GM21717 (cell line): ENCODE data around the gene ADPRH.
"Not testable (repeated sequence)": the region's sequence is repeated elsewhere in the genome, so short reads cannot be mapped to it uniquely, and the experiment has no call there.

Experiments used
- ATAC-seq: cut with Tn5 transposase; IDR thresholded peaks from one replicate; pipeline ENCODE4 v1.9.1; 2021; ENCODE audit warnings: mild to moderate bottlenecking, moderate library complexity; ENCODE audit not compliant: unreplicated experiment

ADPRH gene

DNA sequence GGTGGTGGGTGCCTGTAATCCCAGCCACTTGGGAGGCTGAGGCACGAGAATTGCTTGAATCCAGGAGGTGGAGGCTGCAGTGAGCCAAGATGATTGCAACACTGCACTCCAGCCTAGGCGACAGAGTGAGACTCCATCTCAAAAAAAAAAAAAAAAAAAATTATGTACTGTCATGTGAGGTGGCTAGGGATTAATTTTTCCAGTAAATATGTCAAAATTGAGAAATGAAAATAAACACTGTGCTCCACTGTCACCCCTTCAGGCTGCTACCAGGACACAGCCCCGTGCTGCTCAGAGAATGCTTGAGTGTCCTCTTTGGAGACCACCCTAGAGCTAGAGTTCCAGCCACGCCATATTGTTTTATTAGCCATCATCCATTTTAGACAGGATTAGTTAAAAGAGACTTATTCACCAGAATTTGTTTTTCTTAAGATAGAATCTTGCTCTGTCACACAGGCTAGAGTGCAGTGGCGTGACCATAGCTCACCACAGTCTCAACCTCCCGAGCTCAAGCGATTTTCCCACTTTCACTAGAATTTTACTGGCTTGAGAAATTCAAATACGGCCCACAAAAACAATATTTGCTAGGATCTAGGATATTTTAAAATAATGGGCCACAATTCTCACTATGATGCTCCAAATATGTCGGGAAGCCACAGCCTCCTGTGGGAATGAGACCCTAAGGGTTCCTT, 20.5 kb upstream of the ADPRH start:
- no peak for ATAC-seq

DNA sequence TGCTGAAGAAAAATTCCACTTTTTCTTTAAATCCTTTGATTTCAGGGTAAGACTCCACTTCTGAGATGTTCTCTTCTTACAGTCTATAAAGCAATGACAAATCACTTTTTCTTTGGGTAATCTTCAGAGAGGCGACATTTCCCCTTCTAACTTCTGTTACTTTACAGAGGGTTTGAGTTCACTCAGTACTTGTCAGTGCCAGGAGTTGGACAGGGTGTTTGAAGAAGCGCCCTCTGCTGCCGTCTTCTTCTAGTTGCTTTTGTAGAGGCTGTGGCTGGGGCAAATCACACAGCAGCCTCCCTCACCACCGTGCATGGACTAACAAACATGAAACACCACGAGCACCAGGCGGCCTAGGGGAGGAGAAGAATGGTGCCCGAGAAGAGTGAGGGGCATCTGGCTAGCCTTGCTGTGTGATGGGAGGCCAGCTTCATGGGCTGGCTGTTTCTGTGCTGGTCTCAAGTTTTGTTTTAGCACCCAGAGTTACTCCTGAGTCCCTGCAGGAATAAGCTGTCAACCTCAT, 19.8 kb upstream of the ADPRH start, which contains the start of gene CD80:
Gene CD80 (minus strand): TSS at position 174 of the 523 bp plus-strand sequence. CDS start 1,886 bp downstream, outside the sequence.
- peak; percentile 45 for ATAC-seq

DNA sequence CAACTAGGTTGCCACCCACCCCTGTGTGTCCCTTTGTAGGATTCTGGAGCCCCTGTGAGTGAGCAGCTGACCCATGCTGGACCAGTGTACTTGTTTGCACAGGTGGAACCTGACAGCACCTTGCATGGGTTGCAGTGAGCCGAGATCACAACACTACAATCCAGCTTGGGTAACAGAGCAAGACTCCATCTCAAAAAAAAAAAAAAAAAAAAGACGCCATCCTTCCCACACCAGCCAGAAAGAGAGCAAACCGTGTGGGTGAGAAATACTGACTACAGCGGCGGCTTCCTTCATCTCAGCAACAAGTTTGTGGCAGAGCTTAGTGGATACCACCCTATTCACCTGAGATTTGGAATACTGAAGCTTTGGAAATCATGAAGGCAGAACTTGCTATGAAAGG, 19.1 kb upstream of the ADPRH start:
- ATAC-seq, result no peak

DNA sequence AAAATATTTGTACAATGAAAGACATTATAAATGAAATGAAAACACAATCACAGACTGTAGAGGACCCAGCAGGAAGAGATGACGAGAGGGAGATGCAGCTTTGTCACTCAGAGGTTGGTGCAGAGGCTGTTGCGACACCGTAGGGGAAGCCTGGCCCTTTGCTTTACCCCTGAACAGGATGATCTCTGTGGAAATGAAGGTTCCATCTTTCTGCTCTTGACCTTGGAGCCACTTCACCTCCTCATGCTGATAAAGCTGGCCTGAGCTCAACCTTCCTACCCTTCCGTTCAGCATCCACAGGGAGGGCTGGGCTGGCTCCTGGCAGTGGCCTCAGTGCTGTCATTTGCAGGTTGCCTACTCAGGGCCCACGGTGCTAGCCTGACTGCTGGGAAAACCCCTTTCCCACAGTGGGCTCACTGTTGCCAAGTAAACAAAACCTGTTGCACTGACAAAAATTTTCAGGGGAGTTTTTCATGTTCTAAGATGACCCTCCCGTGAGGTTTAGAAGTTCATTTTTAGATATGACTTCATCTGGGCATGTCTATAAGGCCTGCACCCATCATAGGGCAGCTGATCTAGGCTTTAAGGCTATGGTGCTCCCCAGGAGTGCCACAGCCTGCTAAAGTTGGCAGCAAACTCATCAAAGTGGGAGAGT, 16.9 kb upstream of the ADPRH start:
- peak; percentile 78 for ATAC-seq

DNA sequence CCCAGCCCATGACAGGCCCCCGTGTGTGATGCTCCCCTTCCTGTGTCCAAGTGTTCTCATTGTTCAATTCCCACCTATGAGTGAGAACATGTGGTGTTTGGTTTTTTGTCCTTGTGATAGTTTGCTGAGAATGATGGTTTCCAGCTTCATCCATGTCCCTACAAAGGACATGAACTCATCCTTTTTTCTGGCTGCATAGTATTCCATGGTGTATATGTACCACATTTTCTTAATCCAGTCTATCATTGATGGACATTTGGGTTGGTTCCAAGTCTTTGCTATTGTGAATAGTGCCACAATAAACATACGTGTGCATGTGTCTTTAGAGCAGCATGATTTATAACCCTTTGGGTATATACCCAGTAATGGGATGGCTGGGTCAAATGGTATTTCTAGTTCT, 16.0 kb upstream of the ADPRH start:
- ATAC-seq, result not testable (repeated sequence)

DNA sequence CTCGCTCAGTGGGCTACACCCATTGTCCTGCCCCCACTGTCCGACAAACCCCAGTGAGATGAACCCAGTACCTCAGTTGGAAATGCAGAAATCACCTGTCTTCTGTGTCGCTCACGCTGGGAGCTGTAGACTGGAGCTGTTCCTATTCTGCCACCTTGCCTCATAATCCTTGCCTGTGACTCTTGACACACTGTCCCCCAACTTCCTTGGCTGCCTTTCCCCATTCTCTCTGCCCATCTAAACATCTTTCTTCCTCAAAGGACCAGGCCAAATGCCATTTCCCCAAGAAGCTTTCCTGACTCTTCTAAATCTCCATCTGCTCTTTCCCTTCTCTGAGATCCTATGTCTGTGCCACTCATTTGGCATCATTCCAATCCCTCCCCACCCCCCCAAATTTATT, 10.1 kb upstream of the ADPRH start:
- ATAC-seq, result no peak

DNA sequence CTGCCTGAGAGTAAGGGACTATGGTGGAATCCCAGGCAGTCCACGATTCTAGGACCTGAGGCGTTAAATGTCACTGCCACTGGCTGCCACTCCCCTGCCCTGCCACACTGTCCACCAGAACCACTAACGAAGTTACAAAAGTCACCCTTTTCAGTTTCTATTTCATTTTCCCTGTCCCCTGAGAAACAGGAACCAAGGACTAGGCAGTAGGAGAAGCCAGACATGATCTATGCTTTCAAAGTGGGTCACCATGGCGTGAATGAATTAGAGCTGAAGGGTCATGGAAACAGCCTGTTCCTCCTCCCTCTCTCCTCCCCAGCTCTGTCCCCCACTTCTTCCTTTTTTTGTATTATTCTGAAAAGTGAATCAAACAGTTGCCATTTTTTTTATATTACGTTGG, 9.1 kb upstream of the ADPRH start:
- ATAC-seq, result peak; percentile 59

DNA sequence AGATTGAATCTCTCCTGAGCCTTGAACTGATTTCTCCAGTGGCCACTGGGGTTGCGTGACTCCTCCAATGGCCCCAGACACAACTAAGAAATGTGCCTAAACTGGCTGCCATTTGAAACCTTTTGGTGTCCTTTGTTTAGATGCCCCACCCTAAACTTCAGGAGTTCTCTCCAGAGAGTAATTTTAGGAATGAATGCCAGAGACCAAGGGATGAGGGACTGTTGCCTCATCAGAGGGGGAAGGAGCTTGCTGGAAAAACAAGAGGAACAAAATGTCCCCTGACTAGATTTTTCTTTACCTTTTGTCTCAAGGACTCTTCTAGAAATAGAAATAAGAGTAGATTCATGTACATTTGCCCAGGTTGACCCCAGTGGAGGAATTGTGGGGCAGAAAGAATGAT, 8.1 kb upstream of the ADPRH start:
- no peak for ATAC-seq

DNA sequence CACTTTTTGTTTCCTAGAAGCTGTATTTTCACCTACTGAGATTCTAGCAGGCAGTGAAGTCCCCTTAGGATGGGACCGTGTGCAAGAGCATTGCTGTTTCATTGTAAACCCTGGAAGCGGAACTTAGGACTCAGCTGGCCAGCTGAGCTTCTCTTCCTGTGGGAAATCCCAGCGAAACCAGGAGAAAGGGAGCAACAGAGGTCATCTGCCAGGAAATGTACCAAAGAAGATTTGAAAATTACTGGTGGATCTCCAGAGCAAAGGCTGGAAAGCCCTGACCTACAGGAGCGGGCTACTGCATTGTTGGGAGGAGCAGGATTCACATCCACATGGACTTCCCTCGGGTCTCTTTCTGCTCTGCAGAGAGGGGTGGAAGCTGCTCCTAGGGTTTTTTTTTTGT, 7.6 kb upstream of the ADPRH start:
- no peak for ATAC-seq

DNA sequence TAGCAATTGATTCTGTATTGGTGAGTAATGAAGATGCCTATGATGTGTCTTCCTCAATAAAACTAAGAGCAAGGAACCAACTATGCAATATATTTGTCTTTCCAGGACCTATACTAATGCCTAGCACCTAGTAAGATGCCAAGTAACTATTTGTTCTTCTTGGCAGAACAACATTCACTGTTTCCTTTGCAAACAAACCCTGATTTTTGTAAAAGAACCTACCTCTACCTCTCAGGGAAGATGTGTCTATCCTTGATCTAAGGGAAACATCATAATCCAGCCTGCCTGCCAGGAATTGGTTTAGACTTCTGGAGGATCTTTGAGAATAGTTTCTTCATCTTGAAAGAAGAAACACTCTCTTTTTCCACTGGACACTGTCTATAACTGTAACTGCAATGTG, 3.8 kb upstream of the ADPRH start:
- no peak for ATAC-seq

DNA sequence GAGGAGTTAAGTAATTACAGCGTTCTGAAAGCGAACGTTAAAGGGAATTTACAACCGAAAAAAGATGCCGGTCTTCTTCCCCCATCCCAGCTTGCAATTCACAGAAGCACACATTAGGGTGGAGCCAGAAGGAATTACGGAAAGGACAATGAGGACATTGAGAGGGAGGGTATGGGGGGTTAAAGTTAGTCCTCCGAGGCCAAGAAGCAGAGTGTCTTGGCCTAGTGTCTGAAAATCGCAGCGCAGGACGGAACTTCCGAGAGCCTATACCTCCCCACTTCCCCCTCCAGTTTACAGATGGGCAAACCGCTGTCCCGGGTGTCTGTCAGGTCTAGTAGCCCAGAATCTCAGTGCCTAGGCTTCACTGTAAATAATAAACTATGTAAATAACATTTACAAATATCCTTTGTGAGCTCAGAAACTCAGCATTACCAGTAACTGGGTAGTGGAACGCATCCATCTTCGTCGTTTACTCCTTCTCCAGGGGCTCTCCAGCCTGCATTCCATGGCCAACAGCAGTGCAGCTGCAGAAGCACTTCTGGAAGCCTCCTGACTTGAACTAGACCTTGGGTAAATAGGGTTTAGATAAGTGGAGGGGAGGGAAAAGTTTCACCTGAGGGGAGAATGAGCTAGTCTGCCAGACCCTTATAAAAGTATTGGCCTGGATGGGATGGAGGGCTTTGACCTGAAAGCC, 922 bp downstream of the ADPRH start:
- peak; percentile 59 for ATAC-seq

DNA sequence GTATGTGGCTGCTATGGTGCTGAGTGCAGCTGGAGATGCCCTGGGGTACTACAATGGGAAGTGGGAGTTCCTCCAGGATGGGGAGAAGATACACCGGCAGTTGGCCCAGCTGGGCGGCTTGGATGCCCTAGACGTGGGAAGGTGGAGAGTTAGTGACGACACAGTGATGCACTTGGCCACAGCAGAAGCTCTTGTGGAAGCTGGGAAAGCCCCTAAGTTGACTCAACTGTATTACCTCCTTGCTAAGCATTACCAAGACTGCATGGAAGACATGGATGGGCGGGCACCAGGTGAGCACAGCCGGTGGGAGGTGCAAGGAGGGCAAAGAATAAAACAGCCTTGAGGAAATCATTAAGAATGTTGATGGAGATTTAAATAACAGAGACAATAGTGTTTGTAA, 2.9 kb downstream of the ADPRH start:
- peak; percentile 54 for ATAC-seq

DNA sequence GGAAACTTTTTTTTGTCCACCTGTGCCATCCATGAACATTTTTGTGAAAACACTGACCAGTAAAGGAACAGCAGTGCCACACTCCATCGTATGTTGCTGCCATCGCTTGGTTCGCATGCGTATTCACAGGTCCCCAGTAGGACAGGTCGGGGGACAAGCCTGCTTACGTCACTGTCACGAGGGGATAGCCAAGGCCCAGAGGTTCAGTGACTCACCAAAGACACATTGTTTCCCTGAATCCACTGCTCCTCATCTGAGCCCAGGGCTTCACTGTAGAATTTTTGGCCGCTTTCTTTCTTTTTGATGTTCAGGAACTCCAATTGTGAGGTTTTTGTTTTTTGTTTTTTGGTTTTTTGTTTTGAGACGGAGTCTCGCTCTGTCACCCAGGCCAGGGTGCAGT, 5.9 kb downstream of the ADPRH start:
- no peak for ATAC-seq

DNA sequence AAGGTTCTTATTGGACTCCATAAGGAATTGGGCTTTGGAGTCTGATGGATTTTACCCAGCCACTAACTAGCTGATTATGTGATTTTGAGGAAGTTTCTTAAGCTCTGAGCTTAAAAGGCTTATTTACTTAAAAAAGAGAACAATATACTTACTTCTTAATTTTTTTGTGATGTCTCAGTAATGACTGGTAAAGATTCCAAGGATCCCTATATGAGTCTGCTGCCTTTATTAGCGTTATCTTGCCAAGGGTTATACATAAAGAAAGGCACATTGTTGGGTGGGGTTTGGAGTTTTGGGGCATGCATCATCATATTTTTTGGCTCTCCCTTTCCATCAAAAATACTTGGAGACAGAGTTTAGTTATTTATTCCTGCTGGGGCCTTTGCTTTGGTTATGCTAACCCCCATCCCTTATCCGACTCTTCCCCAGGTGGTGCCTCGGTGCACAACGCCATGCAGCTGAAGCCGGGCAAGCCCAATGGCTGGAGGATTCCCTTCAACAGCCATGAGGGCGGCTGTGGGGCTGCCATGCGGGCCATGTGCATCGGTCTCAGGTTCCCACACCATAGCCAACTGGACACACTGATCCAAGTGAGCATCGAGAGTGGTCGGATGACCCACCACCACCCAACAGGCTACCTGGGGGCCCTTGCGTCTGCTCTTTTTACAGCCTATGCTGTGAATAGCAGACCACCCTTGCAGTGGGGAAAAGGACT, 6.7 kb downstream of the ADPRH start:
- no peak for ATAC-seq

DNA sequence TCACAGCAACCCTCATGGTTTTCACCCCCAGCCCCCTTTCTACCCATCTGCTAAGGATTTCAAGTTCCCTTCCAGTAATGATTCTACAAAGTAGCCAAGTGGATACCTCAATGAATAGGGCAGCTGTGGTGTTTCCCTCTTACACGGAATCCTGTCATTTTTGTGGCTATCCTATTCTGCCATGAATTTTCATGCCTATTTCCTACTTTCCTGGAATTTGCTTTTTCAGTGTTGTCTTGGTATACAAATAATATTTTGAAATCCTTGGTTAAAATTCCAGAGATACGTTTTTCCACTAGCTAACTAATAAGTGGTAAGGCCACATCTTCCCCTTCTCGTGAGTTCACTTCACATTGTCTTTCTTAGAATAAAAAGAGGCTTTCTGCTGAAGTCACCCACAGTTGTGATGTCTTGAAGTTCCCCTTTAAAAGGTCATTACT, 7.5 kb downstream of the ADPRH start:
- no peak for ATAC-seq

DNA sequence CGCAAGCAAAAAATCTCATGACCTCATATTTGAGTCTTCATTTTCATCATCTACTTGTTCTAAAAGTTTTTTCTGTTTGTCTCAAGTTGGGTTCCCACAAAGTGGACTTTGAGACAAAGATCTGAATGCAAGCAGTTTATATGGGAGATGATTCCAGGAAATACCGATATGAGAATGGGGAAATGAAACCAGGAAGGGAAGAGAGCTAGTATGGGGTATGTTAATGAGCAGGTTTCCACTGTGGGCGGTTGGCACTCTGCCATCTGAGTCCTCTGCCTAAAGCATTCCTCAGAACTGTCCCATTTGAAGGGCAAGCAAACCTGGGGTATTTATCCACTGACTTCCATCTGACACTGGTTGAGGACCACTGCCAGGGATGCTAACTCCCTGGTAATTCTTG, 8.8 kb downstream of the ADPRH start:
- no peak for ATAC-seq

DNA sequence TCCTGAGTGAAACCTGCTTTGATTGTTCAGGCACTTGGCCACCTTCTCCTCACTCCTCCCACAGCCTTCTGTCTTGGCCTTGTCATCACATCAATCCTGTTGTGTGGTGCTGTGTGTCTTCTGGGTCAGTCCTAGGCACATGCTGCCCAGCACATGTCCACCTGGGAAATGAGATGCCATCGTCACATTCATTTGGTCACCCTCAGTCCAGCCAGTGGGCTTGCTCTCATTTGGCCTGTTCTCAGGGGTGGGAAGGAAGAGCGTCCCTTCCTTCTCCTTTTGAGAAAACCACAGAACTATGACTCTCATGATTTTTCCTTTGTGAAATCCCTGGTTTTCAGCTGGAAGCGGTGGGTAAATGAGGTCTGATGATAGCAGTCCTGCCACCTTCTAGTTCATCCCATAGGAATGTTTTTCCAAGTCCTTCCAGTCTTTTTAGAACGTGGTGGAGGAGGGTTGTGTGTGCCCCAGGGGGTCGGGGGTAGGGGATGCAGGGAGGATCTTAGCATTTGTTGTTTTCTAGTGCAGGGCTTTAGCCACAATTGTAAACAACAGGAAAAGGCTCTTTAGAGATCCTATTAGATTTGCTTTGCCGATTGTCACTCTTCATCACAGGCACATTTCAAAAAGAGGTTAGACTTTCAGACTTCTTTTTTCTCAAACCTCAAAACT, 9.9 kb downstream of the ADPRH start:
- ATAC-seq, result no peak

DNA sequence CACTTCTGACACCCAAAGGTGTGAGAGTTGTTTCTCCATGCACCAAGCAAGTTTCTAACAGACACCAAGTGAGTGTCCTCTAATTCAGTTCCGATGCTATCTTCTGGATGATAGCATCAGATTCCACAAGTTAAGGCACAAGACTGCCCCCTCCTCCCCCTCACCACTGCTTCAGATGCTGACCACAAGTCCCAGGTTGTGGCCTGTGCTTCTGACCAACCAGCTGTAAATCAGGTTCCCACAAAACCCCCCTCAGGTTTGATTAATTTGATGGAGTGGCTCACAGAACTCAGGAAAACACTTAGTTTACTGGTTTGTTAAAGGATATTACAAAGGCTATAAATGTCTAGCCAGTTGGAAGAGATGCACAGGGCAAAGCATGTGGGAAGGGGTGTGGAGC, 11.4 kb downstream of the ADPRH start:
- ATAC-seq, result no peak

DNA sequence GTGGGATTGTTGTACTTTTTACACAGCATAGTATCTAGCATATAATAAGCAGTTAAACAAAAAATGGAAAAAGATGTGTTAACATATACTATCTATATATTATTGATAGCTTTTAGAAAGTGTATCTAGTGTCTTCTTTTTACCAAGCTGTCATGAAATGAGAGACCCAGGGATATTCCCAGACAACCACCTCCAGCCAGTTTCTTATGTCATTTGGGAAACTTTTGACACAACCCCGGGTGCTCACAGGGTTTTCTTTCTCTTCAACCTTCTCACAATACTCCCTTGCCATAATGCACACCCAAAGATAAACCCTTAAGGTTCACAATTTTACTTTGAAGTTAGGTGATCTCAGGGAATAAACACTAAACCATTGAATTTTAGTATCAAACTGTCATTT, 13.6 kb downstream of the ADPRH start:
- ATAC-seq, result no peak

DNA sequence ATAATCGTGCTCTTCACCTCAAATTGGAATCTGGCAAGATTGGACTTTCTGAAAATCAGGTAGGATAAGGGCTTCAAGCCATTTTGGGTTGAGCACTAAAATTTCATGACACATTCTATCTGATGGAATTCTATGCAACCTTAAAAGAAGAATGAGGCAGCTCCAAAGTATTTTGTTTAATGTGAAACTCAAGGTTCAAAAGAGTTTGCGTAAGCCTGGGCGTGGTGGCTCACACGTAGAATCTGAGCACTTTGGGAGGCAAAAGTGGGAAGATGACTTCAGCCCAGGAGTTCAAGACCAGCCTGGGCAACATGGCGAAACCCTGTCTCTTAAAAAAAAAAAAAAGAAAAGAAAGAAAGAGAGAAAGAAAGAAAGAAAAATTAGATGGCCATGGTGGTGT, 14.8 kb downstream of the ADPRH start:
- no peak for ATAC-seq

DNA sequence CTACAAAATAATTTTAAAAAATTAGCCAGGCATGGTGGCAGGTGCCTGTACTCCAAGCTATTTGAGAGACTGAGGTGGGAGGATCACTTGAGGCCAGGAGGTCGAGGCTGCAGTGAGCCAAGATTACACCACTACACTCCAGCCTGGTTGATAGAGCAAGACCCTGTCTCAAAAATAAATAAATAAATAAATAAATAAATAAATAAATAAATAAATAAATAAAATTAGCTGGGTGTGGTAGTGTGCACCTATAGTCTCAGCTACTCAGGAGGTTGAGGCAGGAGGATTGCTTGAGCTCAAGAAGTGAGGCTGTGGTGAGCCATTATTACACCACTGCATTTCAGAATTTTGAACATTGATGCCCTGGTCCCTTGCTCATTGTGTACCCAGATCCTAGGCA, 15.6 kb downstream of the ADPRH start:
- not testable (repeated sequence) for ATAC-seq
